GM15510 (cell line): Measurements from ENCODE around the gene HTRA3.

Experiments used
- POLR2A ChIP-seq: IDR thresholded peaks from 3 replicates; pipeline ENCODE4 v1.6.1; 2011; ENCODE audit warnings: borderline replicate concordance; ENCODE audit not compliant: insufficient read length; ENCODE audit errors: extremely low read depth

Gene HTRA3

DNA sequence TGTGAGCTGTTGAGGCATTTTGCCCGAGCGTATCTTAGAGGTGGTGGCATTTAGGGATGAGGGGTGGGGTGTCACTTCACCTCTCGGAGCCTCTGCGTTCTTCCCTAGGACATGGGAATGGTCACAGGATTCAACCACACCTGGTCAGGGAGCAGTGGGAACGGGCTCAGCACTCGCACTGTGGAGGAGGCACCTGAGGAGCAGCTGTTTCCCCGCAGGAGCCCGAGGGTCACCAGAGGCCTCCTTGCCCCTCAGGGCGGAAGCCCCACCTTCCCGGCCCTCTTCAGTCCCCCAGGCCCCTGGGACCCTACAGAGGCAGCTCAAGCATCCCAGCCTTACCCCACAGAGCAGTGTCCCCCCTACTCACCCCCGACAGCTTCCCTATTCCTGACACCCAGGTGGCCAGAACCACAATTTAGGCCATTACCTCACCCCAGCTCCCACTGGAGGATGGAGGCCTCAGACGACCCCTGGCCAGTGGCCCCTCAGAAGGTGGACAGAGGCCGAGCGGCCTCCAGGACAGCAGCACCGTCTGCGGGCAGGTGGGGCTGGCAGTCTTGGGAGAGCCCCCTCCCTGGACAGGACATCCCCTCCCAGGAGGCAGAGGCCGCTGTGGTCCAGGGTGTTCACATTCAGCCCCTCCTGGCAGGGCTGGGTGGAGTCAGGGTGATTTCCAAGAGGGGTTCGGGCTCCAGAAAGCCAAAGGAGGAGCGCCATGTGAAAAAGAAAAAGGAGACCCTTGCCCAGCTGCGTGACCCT, 4.2 kb upstream of the HTRA3 start:
- TF ChIP-seq POLR2A, result no peak

- TF ChIP-seq POLR2A, result no peak
Observed at GRCh38 chr4:8266088-8266487, 3.5 kb upstream of the HTRA3 start.

- no peak for TF ChIP-seq POLR2A
Observed at GRCh38 chr4:8266508-8266907, 3.0 kb upstream of the HTRA3 start.

DNA sequence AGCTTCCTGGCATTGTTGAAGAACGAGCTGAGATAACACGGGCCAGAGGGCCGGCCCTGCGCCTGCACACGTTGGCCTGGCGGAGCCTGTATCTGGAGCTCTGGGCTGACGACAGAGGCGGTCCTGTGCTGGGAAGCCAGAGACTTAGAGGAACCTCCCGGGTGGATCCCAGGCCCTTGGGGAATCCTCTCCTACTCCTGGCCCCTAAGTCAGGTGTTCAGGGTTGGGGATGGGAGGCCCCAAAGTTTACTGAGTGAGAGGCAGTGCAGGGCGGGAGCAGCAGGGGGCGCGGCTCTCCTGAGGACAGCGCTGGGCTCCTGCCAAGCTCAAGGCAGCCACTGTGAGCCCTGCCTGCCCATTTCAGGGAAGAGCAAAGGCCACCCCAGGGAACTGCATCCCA, 2.5 kb upstream of the HTRA3 start:
- no peak for TF ChIP-seq POLR2A

GRCh38 chr4:8268211-8268610, 1.3 kb upstream of the HTRA3 start:
- TF ChIP-seq POLR2A, result no peak

- TF ChIP-seq POLR2A, result no peak
Observed at GRCh38 chr4:8268901-8269534, 536 bp upstream of the HTRA3 start.

DNA sequence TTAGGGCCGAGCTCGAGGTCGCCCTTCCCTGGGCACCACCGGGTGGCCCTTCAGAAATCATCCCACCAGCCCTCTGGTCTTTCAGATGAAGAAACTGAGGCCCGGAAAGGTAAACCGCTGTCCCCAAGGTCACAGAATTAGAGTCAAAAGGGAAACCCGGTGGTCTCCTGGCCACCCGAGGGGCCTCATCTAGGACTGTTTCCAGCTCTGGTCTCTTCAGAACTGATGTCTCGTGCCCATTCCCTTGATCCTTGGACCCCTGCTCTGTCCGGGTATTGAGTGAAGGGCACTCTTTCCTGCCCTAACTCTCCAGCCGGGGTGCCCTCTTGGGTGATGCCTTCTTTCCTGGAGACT, 841 bp downstream of the HTRA3 start:
- no peak for TF ChIP-seq POLR2A

DNA sequence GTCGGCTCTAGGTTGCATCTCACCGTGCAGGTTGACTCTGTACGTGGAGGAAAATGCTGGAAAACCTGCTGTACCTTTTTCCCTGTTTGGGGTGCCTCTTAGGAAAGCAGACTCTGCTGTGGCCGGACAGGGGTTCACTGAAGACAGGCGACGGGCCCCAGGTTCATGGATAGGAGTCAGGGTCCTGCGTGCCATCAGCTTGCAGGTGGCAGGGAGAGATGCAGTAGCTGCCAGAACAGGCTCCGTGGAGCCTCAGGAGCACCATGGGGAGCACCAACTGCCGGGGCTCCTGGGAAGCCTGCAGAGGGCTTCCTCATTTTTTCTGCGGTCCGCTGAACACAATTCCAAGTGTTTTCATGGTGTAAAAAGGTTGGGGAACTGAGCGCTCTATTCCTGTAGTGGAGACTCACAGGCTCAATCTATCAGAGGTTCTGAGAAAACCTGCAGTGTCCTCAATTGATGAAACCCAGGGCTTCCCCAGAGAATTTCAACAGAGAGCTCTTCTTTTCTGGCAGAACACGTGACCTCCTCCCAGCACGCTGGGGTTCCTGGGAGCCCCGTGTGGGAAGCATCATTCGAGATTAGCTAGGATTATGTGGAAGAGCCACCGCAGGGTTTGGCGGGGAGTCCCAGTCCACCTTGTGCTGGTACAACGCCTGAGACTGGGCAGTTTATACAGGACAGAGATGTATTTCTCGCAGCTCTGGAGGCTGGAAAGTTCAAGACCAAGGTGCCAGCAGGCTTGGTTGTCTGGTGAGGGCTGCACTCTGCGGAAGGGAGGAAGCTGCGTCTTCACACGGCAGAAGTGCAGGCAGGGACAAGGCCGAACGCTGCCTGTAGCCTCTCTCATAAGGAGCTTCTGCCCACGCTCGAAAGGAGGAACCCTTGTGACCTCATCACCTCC, 1.6 kb downstream of the HTRA3 start:
- TF ChIP-seq POLR2A, result no peak

DNA sequence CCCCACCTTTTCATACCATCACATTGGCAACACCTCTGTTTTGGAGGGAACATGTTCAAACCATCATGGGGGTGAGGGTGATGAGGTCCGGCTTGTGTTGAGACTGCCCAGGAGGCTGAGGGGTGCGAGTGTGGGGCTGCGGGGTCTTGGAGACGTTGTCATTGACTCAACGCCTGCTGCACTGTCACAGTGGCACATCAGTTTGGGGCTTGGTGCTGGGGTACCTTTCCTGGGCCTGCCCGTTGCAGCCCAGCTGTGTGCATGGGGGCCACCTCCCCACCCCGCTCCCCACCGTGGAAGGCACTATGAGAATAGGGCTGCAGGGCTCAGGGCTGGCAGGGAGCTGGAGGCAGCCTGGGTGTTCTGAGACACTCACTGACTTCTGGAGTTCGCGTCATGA, 2.3 kb downstream of the HTRA3 start:
- TF ChIP-seq POLR2A, result no peak

GRCh38 chr4:8272472-8273428, 3.2 kb downstream of the HTRA3 start:
- TF ChIP-seq POLR2A, result no peak

DNA sequence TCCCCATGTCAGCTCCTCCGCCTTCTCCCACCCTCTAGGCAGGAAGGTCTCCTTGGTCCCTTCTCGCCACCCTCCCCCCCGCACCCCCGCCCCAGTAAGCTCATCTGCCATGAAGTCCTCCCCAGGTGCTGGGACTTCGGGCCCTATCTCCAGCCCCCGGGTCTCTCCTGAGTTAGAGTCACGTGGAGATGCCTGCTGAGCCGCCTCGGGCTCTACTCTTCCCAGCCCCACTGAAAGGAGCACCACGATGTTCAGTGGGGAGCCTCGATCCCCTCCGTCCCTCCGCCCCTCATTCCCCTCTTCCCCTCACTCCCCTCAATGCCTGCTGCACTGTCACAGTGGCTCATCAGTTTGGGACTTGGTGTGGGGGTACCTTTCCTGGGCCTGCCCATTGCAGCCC, 3.9 kb downstream of the HTRA3 start:
- no peak for TF ChIP-seq POLR2A

DNA sequence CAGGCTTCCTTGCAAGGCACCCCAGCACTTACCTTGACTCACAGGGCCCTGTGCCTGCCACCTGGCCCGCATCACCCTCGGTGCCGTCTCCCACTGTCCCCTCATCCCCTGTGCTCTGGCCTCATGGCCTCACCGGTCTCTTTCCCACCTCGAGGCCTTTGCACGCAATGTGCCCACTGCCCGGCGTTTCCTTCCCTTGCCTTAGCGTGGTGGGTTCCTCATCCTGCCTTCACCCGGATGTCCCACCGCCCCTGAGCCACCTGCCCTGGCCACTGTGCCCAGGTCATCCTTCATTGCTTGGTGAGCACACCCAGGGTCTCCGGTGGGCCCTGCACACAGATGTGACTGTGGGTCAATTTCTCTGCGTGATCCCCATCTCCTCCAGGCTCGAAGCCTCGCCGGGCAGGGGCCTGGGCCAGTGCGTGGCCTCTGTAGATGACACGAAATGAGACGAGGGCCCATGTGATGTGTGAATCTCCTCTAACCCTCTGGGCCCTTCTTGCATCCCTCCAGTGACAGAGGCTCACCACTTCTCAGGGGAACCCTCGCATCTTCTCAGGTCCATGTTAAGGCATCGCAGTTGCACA, 4.6 kb downstream of the HTRA3 start:
- TF ChIP-seq POLR2A, result no peak

DNA sequence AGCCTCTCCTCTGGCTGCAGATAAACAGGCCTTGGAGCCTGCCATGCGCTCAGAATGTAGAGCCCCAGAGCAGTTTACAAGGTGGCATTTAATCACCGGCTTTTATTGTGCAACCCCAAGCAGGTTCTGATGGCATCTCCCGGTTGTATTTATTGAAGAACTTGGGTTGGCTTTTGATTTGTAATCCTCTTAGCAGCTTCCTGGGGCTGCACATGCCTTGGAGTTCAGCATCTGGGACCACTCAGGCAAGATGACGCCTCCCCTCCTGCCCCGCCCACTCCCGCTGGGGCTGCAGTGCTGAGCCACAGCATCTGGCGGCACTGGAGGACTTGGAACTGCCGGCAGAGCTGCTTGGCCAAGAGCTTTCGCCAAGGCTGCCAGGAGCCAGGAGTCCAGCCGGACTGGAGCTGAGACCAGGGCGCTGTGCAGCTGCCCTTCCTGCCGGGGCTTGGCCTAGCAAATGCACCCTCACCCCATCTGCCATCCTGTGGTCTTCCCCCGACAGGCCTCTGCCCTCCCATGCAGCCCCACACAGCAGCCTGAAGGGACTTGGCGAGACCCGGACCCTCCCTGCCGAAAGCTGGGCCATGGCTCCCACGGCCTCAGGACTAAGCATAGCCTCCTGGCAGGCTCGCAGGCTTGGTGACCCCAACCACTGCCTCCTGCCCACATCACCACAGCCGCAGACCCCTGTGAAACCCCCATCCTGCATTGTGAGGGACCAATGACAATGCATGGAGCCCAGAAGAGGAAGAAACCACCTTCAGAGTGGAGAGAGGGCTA, 5.4 kb downstream of the HTRA3 start:
- no peak for TF ChIP-seq POLR2A
